Measurements from ENCODE around the gene ENDOG.
A peak's percentile ranks its signal among the peaks of the same experiment; 100 is the strongest.
"Not testable (repeated sequence)": the region's sequence is repeated elsewhere in the genome, so short reads cannot be mapped to it uniquely, and the experiment has no call there.

The ENDOG gene

DNA sequence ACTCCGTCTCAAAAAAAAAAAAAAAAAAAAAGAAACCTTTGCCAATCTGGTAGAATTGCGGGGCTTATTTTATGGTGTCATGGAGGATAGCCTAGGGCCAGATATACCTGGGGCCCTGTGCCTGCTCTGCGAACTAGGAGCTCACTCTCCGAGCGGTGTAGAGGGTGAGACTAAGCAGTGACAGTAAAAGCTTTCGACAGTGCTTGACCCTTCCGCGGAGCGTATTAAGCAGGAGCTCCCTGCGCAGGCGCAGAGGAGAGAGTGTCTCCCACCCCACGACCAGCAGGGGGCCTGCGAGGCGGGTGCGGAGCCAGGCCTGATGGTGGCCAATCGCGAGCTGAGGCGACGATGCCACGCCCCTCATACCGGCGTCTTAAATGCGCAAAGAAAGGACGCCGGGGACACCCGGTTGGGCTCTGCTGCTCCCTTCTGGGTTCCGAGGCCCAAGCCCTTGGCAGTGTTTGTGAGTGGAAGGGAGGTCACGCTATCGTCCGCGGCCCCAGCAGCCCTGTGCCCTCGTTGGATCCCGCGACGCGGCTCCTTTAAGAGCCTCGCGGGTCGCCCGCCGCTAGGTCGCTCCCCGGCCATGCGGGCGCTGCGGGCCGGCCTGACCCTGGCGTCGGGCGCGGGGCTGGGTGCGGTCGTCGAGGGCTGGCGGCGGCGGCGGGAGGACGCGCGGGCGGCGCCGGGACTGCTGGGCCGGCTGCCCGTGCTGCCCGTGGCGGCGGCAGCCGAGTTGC is at the start of gene ENDOG:
Gene ENDOG, plus strand, starts transcription at position 402 of the 740 bp plus-strand sequence. Its CDS starts 185 bp downstream, at position 587.
- DNase-seq = peak; percentile 89 to 96

DNA sequence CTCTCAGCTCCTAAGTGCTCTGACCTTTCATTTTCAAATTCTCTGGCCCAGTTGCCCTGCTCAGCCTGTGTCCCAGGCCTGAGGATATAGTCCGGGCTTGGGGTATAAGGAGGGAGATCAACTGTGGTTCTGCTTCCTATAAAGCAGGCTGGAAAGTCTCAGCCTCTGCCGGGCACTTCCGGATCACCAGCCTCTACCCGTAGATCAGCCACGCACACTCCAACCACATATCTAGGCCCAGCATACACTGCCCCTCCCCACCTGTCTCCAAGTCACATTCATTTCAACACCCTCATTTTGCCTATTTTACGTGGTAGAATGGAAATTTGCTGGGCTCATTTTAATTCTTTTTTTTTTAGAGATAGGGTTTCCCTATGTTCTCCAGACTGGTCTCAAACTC is 49.7 kb upstream of the ENDOG start:
- no peak for DNase-seq

DNA sequence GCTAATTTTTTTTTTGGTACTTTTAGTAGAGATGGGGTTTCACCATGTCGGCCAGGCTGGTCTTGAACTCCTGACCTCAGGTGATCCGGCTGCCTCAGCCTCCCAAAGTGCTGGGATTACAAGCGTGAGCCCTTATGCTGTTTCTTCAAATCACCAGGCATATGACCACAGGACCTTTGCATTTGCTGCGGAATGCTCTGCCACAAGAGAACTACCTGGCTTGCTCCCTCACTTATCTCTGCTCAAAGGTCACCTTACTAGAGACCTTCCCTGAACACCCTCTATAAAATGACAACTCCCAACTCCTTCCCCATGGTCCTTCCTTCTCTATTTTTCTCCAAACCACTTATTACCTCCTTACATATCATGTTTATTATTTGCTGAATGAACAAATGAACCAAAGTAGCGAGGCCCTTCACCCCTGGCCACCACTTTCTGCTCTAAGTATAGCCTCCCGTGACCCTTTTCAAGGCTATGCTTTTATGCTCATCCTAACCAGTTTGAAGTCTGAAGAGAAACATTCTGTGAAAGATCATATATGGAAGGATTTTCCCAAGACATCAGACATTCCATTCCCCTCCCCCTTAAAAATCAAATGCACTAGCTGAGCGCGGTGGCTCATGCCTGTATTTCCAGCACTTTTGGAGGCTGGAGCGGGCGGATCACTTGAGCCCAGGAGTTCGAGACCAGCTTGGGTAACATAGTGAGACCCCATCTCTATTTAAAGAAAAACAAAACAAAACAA is 47.8 kb upstream of the ENDOG start:
- DNase-seq = no peak

DNA sequence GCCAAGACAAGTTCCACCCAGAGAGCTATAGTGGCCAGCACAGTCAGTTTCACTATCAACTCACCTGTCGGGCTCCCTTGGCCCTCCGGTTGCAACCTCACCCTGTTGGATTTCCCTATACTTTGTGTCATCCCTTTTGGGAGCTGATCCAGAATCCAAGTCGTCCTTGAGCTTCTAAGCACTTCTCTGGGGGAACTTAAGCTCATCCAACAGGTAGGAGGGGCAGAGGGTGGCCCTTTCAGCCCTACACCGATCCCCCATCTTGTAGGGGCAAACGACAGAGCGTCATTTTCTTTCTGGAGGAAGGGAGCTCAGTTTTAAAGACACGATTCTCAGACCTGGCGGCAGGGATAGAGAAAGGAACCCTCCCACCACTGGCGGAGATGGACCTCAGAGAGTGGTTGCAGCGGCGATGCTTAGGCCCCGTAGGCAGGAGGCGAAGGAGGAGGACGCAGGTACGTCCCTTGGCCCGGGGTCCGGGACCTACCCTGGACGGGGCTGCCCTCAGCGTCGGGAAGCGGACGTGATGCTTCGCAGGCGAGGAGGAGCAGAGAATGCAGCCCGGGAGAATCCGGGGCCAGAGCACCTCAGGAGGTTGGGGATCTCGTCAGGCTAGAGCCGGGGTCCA is 47.1 kb upstream of the ENDOG start:
- DNase-seq = peak in 1 of 2 experiments; percentile 40

DNA sequence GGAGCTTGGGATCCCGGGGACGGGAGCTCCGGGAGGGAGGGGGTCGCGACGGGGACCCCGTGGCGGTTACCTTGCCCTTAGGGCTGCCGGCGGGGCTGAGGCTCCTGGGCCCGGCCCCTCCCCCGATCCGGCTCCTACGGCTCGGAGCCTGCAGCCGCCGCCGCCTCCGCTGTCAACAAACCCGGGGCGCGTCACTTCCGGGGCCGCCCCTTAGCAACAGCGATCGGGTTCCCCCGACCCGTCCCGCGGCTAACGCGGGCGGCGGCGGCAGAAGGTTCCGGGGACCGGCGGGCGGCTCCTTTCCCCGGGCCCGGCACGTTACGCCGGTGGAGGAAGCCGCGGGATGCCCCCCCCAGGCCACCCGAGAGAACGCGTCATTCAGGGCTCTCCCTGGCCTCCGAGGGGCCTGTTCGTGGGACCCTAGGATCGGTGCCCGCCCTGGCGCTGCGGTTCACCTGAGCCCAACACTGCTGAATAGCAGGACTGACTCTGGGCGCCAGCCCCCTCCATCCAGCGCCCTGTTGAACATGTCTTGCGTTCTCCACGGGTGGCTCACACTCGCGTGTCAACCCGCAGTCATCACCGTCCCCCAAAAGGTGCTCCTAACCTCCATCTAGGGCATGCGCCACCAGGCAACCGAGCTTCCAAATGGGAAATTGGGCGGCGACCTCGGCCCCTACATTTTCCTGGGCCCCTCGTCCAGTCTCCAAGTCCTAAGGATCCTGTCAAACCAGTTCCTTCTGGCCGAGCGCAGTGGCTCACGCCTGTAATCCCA is 46.4 kb upstream of the ENDOG start, which contains the start of gene ZER1:
Gene ZER1, minus strand, starts transcription at position 183 of the 775 bp plus-strand sequence. CDS start 16,362 bp downstream, outside the sequence.
- peak; percentile 53 to 89 for DNase-seq

DNA sequence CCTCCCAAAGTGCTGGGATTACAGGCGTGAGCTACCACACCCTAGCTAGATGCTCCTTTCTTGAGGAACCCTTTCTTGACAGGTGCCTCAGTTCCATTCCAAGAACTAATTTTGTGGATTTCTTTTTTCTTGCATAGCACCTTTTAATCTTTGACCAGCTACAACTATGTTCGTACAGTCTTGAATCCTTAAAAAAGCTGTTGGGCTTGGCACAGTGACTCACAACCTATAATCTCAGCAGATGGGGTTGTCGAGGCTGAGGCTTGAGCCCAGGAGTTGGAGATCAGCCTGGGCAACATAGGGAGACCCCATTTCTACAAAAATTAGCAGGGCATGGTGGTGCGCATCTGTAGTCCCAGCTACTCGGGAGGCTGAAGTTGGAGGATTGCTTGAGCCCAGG is 45.3 kb upstream of the ENDOG start:
- DNase-seq = no peak

DNA sequence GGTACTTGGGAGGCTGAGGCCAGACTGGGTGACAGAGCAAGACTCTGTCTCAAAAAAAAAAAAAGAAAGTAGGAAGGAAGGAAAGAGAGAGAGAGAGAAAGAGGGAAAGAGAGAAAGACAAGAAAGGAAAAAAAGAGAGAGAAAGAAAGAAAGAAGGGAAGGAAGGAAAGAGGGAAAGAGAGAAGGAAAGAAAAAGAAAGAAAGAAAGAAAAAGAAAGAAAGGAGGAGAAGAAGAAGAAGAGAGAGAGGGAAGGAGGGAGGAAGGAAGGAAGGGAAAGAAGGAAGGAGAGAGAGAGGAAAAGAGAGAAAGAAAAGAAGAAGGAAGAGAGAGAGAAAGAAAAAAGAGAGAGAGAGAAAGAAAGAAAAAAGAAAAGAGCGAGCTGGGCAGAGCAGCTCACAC is 43.5 kb upstream of the ENDOG start:
- no peak for DNase-seq

DNA sequence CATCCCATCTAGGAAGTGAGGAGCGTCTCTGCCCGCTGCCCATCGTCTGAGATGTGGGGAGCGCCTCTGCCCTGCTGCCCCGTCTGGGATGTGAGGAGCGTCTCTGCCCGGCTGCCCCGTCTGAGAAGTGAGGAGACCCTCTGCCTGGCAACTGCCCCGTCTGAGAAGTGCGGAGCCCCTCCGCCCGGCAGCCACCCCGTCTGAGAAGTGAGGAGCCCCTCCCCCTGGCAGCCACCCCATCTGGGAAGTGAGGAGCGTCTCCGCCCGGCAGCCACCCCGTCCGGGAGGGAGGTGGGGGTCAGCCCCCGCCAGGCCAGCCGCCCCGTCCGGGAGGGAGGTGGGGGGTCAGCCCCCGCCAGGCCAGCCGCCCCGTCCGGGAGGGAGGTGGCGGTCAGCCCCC is 38.2 kb upstream of the ENDOG start:
- DNase-seq = not testable (repeated sequence)

DNA sequence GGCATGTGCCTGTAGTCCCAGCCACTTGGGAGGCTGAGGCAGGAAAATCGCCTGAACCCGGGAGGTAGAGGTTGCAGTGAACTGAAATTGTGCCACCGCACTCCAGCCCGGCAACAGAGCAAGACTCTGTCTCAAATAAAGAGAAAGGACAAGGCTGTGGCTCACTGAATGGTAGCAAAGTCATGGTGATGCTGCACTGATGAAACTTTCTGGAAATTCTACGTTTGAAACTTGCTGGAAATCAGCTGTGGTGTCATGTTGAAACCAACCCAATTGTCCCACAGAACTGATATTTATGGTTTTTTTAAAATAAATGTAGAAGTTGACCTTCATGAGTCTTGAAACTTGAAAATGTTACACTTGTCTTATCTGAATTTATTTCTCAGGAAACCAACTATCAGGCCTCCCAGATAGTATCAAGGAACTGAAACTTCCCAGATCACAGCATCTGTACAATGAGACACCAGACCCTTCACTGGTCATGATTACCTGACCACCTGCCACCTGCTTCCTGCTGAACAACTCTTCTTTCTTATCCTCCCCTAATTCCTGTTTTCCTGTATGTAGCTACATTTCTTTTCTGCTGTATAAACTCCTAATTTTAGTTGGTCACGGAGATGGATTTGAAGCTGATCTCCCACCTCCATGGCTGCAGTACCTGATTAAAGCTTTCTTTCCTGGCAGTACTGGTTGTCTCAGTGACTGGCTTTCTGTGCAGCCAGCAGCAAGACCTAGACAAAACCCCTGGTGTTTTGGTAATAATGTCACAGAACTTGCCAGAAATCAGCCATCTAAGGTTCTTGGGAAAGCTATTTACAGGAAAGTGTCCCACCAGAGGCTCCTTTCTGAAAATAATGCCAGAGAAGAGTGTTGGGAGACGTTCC is 36.9 kb upstream of the ENDOG start:
- DNase-seq = no peak

DNA sequence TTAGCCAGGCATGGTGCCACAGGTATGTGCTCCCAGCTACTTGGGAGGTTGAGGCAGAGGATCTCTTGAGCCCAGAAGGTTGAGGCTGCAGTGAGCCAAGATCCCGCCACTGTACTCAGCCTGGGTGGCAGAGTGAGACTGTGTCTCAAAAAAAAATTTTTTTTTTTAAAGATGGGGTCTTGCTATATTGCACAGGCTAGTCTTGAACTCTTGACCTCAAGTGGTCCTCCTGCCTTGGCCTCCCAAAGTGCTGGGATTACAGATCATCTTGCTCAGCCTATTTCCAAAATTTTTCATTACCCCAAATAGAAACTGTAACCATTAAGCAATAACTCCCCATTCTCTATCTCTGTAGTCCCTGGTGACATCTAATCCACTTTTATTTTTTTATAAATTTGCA is 35.6 kb upstream of the ENDOG start:
- DNase-seq = no peak

DNA sequence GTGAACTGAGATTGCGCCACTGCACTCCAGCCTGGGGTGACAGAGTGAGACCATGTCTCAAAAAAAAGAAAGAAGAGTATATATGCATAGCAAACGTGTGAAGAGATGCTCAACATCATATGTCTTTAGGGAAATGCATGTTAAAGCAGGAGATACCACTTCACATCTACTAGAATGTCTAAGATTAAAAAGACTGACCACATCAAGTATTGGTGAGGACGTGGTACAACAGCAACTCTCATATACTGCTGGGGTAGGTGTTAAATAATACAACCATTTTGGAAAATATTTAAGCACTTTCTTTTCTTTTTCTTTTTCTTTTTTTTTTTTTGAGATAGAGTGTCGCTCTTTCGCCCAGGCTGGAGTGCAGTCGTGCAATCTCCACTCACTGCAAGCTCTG is 32.9 kb upstream of the ENDOG start:
- no peak for DNase-seq

DNA sequence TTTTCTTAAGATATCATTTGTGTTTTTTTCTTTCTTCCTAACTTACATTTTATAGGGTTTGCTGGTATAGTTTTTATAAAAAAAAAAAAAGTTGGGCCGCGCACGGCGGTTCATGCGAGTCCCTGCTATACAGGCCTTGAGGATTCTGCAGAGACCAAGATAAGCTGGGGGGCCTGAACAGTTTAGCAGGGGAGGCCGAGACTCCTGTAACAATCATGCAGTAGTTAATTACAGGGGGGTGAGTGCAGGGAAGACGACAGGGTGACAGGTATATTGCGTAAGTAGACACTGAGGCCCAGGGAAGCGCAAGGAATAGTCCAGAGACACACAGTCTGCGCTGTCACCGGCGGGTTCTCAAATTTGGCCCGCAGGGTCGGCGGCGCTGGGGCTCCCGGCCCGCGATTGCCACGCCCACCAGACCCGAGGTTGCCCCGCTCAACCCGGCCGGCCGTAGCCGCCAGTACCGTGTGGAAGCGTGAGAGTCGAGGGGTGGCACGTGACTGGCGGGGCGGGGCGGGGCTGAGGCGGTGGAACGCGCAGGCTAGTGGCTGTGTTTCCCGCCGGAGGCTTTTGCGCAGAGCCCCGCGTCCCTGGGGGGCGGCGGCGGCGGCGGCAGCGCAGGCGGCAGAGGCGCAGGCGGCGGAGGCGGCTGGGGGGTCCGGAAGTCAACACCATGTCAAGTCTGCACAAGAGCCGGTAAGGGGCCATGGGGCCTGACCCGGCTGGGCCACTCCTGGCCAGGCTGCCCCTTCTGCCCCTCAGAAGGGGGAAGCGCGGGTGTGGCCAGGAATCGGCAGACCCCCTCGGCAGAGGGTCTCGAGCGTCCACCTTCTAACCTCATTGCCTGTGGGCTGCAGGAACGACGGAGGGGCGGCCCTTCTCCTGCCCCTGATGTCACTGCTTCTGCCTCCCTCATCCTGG is 31.4 kb upstream of the ENDOG start, which contains the start of gene TBC1D13:
Gene TBC1D13, plus strand, starts transcription at position 573 of the 921 bp plus-strand sequence. Its CDS starts 101 bp downstream, at position 674.
- DNase-seq = peak; percentile 26 to 90

DNA sequence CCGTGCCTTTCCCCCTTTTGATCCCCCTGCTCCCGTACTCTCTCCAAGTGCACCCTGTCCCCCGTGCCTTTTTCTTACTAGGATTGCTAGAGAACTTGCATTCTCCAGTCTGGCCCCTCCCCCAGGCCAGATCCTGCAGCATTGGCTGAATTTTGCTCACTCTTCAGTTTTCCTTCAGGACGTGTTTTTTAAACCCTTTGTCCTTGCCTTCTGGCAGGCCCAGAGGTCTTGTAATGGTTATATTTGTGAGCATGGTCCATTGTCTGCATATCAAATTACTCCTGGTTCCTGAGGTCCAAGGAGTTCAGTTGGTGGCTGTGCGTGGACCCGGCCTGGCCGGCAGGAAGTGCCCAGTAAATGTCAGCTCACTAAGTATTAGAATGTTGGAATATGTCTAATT is 30.6 kb upstream of the ENDOG start:
- no peak for DNase-seq

DNA sequence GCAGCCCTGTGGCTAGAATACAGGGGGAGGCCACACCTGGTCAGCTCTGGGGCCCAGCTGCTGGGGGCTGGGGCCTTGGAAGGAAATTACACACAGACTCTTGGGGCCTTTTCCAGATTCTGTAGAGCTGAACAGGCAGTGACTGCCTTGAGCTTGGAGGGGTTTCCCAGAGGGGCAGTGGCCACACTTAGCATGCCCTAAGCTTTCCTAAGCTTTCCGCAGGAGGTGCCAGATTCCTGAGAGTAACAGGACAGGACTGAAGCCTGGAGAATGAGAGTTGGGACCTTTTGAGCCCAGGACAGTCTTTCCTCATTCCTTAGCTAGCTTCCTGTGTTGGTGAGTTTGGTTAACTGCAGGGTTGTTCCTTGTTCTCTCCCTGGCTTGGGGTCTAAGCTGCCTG is 29.9 kb upstream of the ENDOG start:
- no peak for DNase-seq

DNA sequence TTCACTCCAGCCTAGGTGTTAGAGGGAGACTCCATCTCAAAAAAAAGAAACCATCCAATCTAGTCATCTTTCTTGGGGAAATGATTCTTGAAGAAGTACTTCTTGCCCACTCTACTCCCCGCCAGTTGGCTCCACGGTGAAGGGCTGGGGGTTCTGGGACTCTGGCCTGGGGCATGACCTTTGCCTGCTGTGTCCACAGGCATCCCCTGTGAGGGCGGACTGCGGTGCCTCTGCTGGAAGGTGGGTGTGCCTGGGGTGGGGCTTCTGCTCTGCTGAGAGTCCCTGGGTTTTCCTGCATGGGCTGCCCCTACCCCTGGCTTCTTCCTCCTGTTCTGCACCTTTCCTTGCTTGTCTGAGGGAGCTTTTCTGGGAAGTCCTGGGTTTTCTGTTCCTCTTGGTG is 27.8 kb upstream of the ENDOG start:
- no peak for DNase-seq

DNA sequence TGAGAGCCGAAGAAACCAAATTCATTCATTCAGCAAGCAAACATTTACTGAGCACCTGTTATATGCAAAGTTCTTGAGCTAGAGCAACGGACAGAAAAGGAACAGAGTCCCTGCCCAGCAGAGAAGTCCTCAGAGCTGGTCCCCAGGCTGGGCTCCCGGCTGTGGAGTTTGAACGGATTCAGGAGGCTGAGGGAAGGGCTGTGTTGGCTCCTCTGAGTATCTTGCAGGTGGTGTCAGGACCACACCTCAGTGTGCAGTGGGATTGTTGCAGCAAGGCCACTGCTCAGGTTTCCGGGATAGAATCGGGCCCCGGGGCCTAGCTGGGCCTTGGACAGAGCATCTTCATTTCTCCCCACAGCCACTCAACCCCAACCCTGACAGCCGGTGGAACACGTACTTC is 26.2 kb upstream of the ENDOG start:
- DNase-seq = no peak

DNA sequence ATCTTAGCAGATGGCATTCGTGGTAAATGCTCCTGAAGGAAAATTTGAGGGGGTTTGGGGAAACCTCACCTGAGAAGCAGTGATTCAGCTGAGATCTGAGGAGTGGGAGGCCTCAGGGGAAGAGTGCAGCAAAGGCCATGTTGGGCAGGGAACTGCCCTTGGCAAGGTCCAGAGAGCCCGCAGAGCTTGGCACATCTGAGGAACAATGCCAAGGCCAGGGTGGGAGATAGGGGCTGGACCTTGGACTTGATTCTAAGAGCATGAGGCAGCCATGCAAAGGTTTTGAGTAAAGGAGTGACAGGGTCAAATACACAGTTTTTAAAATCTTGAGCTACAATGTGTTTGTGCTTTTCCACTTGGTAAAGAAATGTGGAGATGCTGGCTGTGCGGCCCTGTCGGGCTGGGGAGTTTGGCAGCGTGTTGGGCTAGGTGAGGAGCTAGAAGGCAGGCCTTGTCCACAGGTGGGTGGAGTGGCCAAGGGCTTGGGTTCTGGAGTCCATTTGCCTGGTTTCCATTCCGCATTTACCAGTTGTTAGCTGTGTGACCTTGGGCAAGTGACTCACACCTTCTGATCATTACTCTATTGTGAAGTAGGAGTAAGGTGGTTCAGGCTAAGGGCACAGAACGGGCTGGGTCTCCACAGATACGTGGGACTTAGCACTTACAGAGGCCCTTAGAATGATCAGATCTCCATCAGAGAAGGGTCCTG is 25.2 kb upstream of the ENDOG start:
- no peak for DNase-seq

DNA sequence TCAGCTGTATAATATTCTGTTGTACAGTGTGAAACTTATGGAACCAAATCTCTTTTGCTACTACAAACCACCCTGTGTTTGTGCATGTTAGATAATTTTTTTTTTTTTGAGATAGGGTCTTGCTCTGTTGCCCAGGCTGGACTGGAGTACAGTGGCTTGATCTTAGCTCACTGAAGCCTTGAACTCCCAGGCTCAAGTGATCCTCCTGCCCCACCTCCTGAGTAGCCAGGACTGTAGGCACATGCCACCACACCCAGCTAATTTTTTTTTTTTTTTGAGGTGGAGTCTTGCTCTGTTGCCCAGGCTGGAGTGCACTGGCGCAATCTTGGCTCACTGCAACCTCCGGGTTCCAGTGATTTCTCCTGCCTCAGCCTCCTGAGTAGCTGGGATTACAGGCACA is 23.3 kb upstream of the ENDOG start:
- DNase-seq = not testable (repeated sequence)

DNA sequence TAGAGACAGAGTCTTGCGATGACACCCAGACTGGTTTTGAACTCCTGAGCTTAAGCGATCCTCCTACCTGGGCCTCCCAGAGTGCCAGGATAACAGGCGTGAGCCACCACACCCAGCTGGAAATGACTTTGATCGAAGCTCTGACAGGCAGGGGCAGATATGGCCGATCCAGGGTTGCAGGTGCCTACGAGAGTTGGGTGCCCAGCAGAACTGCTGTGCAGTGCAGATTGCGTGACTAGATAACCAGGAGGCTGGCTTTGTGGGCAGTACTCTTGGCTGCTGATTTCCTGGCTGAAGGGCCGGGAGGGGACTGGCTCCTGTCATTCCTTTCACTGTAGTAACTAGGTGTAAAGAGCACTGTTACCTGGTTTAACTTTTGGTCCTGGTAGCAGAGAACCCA is 19.4 kb upstream of the ENDOG start:
- DNase-seq = no peak

DNA sequence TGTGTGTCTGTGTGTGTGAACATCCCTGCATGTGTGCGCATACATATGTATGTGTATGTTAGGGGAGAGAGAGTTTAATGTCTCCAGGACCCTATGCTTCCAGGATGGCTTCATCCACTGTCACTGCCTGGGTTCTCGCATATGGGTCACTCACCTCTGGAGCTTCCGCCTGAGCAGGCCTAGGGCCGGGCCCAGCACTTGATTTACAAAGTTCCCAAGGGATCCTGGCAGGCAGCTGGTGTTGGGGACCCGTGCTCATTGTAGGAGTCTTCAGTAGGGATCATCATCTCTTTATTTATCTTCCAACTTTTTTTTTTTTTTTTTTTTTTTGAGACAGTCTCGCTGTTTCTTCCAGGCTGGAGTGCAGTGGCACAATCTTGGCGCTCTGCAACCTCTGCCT is 18.2 kb upstream of the ENDOG start:
- DNase-seq = no peak
